NCI-H82 (cell line): ENCODE measurements around the gene LIMK2.
"Not testable (repeated sequence)": the region's sequence is repeated elsewhere in the genome, so short reads cannot be mapped to it uniquely, and the experiment has no call there.

Source experiments
- DNase-seq: peaks from one replicate; lab custom pipeline; 2025; lab: John Stamatoyannopoulos, UW

LIMK2 gene

DNA sequence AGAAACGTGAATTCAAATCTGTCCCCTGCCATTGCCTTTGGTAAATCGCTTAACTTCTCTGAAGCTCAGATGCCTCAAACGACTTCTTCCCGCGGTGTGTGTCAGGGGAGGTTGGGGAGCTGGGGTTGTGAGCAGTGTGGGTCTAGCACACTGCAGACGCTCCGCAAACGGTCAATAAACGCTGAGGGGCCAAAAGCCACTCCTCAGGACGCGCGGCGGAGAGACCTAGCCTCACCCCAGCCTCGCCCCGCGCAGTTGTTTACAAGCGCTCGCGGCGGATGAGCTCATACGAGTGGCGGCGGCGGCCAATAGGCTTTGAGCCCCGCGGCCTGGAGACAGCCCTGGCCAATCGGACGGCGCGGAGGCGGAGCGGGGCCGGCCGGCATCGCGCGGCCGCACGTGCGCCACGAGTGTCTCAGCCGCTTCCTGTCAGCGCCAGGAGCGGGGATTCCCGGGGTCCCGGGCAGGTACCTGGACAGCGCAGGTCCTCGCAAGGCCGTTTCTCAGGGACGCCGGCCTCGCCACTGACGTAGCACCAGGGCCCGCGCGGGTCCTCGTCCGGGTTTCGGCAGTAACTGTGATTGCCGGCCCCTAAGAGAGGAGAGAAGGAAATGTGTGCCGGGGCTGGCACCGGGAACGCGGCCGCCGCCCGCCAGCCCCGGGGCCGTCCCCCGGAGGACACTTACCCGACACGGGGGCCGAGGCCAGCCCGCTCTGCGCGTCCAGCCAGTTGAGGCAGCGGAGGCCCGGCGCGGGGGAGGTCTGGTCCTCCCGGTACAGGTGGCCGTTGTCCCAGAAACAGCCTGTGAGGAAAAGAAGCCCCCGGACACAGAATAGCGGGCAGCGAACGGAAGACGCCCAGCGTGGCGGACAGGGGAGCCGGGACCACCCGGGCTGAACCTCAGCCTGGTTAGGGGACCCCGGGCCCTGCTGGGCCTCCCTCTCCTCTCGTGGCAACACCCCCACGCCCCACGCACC lies 78.7 kb downstream of the LIMK2 start:
- peak; percentile 94 for DNase-seq

DNA sequence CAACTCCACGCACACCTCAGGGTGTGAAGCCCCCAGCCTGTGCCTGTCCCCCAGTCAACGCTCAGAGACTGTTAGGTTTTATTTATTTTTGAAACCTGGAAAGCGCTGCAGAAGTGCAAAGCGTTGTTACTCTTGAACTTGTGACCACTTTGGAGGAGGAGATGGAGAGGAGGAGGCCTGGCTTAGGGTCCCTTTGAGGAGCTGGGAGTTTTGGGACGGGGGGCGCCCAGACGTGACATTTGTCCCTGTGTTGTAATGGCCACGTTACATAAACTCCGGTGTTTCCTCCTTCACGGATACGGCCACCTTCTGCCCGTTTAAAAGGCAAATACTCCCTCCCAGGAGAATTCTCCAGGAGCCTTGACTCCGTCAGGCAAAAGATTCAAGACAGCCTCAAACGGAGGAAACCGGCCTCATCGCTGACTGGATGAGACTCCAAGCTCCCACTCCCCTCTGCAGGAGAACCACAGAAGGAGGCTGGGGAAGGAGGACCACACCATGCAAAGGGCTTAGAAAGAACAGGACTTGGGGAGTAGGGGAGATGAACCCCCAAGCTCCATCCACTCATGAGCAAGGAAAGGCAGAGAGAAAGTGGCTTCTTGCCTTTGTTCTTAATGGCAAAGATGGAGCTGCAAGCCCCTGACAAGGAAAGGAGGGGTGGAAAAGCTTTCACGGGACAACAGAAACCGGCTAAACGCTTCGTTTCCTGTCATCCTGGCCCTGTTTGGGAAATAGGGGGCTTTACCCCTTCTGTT lies 79.6 kb downstream of the LIMK2 start:
- DNase-seq, result peak; percentile 36

DNA sequence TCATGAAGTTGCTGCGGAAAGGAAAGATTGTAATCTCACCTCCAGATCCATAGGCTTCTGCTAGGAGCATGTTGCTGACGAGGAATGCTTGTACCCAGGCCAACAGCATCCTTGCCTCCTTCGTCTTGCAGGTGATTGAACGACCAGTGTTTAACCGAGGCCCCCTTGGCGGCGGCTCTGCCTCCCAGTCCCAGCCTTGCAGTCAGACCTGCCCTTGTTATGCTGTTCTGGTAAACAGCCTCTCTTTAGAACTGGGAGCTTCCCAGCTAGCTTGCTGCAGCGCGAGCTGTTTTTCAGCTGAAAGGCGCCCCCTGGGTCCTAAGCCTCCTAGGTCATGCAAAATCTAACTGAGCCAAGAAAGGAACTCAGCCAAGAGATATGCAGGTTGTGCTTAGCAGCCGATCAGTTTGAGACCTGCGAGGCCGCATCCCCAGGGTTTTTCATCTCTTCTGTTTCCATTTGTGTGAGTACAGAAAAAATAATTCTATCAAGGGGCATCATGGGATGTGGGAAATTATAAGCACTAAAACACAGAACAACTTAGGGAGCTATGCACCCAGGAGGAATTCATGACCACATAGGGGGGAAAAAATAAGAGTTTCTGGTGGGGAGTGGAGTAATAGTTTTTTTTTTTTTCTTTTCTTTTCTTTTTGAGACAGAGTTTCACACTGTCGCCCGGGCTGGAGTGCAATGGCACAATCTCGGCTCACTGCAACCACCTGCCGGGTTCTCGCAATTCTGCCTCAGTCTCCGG lies 80.3 kb downstream of the LIMK2 start, which contains the start of gene PIK3IP1:
TSS of gene PIK3IP1 (minus strand) at position 253 of the 754 bp plus-strand sequence. CDS start at position 109, 144 bp downstream.
- peak; percentile 89 for DNase-seq

DNA sequence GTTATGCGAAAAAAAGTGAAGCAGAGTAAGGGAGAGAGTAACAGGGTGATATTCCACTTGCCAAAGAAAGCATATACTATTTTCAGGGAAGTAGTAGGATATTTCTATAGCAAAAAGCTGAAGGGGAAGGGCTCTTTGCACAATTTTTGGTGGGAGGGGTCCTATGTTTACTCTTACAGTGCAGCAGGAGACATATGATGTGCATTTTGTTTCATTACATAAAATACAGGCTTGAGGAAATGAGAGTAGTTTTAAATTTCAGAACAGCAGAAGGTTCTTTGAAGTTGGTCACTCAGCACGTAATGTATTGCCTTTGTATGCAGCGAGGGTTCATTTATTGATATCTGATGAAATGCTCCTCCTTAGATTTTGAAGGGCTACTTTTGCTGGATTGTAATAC lies 83.3 kb downstream of the LIMK2 start:
- no peak for DNase-seq

DNA sequence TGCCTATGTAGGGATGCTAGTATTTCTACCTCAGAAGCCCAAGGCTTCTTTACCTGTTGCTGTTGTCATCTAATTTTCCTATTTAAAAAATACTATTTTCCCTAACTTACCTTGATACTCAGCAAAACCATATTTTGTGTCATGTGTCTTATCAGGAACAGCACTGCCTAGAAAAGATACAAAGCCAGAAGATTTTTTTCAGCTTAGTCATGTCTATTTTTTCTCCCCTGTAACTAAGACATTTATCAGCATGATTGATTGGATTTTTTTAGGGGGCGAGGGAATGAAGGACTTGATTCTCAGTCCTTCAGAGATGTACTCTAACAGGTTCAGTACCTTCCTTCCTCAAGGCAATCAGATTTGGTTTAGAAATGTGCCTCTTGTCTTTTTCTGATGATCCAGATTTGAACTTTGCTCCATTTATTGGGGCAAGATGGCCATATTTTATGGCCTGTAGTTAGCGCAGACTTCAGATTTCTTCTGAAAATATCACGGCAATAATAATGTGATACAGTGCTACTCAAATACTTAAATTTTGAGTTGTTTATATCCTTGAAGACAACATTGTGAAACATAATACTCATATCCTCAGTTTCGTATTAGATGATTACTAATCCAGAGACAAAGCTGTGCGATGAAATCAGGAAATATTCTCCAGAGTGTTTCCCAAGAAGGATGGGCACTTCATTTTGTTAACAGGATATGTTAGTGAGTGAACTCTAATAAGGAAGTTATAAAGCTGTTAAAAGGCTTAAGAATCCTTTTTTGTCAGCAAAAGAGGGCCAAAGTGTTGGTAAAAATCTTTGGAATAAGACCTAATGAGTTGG lies 83.9 kb downstream of the LIMK2 start:
- no peak for DNase-seq

DNA sequence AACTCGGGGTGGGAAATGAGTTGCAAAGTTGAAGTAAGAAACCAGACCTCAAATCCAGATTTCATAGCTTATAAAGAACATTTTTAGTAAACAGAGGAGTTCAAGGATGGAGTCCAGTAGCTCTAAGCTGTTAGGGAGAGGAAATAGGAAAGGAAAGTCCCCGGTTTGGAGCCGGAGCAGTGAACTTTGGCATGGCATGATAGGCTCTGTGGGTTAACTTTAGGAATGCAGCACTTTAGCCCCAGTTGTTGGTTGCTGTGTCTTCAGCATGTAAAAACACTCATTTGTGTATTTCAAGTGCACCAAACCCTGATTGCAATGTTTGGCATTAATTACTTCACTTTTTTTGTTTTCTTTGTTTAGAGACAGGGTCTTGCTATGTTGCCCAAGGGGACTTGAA lies 88.8 kb downstream of the LIMK2 start:
- DNase-seq, result no peak

DNA sequence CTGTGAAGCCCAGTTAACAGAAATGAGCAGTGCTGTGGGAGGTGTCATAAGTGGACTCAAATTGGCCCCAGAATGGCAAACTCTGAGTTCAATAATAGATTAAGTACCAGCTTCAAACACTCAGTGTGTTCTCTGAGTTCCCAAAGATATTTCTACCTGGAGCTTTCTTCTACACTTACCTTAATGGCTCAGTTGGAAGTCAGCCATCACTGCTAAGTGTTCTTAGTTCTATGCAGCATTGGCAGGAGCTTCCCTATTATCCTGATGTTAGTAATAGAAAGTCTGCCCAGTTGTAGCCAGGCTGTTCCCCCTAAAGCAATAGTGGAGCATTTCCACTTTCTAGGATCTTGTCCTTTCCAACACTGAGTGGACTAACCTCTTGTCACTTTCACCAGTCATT lies 89.9 kb downstream of the LIMK2 start:
- no peak for DNase-seq

DNA sequence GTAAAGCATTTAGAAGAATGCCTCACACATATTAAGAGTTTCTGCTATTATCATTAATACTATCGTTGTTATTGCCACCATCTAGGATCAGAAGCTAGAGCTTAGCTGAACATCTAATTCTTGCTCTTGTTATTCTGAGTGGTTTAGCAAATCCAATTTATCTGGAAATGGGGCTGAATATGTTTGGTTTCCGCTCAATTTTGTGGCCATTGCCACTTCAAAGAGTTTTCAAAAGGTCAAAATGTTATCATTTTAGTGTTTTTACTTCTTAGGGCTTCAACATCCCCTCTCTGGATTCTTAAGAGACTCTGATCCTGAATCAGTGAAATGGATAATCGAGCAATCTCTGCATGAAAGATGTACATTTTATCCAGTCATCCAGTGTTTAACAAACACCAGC lies 90.4 kb downstream of the LIMK2 start:
- DNase-seq, result no peak

DNA sequence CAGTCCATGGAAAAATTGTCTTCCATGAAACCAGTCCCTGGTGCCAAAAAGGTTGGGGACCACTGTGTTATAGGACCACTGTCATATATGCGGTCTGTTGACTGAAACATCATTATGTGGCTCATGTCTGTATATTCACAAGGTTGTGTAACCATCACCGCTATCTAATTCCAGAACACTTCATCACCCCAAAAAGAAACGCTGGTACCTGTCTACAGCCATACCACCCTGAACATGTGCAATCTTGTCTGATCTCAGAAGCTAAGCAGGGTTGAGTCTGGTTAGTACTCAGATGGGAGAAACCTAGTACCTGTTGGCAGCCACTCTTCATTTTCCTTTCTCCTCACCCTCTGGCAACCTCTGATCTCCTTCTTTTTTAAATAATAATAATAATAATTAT lies 93.1 kb downstream of the LIMK2 start:
- no peak for DNase-seq

DNA sequence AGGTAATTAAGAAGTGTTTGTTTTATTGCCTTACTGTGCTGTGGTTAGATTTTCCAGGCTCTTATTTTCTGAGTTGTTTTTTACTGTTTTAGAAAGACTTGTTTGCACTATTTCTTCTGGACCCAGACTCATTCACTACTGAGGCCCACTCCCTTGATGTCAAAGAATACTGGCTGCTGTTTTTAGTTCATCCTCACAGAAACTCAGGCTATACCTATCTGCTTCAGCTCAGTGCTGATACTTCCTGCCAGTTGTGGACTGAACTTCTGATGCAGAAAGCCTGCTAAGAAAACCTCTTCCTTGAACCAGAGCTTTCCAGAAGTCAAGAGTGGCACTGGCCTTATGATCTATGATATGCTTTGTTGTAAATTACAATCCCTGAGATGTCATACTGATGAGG lies 96.1 kb downstream of the LIMK2 start:
- DNase-seq, result no peak

DNA sequence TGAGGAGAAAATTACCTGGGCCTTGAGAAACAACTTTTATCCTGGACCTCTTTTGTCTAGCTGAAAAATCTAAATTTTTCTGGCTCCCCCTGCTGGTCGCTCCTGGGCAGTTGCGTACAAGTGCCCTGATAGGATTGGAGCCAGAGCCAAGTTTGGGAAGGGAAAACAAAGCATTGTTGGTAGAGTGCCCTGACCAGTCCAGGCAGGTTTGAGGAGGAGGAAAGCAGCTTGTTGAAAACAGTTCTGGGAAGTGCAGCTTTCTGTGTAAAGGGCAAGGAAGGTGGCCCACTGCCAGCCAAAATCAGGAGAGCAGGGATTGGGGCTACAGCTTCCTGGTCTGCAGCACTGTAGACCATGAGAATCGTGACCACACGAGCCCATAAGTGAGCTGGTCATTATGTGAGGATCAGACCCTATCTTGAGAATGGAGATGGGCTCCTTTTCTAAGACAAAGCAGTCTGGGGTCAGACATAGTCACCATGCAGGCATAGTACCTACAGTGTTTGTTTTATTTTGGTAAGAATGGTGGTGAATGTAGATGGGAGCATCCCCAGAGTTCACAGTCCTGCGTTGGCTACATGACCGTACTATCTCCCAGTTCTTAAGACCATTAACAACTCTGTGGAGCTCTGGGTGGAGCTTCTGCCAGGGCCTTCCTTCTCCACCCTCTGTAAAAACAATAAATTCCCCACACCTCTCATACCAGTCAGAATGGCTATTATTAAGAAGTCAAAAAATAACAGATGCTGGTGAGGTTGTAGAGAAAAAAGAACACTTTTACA lies 101.5 kb downstream of the LIMK2 start:
- DNase-seq, result peak; percentile 46

DNA sequence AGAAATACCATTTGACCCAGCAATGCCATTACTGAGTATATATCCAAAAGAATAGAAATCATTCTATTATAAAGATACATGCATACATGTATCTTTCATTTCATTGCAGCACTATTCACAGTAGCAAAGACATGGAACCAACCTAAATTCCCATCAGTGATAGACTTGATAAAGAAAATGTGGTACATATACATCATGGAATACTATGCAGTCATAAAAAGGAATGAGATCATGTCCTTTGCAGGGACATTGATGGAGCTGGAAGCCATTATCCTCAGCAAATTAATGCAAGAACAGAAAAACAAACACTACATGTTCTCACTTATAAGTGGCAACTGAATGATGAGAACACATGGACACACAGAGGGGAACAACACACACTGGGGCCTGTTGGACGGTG lies 102.1 kb downstream of the LIMK2 start:
- DNase-seq, result not testable (repeated sequence)

DNA sequence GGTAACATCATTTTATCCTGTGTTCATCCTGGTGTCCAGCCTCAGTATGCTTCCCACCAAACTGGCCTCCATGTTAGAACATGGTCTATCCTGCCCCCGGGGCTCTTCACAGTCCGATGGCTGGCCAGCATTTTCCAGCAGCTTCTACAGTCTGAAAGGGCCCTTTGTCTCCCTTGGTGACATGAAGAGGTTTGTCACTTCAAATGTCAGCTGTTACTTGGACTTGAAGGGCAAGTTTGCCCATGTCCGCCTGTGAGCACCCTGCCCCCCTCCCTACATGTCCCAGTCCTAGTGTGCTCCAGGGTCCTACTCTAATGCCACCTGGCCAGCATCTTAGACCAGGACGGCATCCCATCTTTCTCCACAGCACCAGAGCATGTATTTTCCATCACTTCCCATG lies 109.3 kb downstream of the LIMK2 start:
- DNase-seq, result no peak

DNA sequence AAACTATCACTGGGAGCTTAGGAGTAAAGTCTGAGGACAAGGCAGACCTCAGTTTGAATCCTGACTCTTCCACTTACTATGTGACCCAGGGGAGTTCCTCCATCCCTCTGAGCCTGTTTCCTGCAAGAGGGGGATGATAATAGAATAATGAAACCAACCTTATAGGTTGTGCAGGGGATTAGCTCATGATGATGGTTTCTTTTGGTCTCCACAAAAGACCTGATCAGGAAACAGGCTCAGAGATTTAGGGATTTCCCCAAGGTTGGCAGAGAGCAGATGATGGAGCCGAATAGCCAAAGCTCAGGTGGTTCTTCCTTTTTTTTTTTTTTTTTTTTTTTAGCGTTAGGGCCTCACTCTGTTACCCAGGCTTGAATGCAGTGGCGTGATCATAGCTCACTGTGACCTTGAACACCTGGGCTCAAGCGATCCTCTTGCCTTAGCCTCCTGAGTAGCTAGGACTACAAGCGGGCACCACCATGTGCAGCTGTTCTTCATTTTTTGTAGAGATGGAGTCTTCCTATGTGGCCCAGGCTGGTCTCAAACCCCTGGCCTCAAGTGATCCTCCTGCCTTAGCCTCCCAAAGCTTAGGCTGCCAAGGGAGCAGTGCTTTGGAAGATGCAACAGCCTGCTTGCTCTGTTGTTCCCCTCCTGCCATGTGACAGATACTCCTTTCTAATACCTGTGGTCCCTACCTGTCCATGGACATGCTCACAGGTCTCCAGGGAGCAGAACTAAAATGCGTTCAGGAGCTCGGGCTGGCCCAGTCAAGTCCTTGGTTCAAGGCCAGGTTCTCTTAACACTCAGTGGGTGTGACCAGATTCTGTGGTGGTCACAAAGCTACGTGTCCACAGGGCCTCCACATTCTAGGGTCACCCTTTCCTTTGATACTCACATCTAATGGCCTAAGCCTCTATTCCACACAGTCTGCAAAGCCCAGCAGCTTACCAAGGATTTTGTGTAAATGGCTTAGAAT lies 111.8 kb downstream of the LIMK2 start:
- no peak for DNase-seq

DNA sequence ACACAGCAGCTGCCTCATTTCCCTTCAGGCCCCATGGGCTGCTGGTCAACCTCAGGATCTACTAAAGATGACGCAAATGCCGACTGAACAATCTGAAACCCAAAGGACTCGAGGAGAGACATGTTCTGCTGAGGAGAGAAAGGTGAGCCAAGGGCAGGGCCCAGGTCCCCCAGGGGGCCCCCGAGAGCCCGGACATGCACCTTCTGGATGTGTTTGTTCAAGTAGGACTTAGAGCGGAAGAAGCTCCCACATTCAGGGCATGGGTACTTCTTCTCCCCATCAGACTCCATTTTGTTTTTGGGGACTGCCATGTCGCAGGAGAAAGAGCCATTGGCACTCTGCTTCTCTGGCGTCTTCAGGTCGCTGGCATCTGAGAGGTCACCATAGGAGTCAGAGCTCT lies 114.8 kb downstream of the LIMK2 start:
- DNase-seq, result no peak

DNA sequence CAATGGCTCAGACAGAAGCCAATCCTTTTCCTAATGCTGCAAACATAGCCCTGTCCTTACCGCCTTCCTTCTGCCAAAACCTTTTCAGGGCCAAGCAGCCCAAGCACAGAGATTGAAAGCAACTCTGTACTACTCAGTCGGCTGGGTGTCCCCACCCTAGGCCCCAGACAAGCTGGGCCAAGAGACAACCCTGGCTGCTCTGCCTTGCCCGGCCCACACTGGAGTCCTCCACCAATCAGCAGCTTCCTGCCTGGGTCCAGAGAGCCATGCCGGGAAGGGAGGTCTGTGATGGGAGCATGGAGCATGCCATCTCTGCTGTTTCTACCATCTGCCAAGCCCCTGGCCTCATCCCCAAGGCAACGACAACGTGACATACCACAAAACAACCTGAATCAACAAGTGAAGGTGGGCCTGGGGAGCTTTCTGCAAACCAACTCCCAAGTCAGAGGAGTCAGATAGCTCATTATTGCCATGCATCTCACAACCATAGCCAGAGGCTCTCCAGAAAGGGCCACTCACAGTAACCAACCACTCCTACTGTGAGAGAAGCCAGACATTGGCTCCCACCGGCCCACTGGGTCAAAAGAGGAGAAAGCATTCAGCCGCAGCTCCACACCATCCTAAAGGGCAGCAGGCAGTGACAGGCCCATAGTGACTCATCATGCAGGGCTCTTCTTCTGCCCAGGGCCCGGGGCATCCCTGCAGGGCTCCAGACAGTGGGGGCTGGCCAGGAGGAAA lies 115.9 kb downstream of the LIMK2 start:
- no peak for DNase-seq

DNA sequence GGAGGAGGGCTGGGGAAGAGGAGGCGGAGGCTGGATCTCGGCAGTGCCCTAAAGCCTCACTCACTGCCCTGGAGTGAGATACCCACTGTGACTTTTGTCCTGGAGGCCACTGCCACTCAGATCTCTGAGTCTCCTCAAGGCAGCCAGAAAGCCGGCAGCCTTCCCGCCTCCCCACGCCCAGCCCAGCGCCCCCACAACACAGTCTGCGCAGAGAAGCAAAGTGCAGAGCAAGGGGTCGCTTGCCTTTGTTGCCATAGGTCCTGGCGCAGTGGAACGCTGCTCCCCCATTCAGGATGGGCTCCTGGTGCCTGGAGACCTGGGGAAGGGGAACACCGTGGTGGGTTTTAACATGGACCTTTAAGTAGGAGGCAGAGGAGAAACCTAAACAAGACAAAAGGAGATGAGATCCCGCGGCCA lies 116.5 kb downstream of the LIMK2 start:
- no peak for DNase-seq

DNA sequence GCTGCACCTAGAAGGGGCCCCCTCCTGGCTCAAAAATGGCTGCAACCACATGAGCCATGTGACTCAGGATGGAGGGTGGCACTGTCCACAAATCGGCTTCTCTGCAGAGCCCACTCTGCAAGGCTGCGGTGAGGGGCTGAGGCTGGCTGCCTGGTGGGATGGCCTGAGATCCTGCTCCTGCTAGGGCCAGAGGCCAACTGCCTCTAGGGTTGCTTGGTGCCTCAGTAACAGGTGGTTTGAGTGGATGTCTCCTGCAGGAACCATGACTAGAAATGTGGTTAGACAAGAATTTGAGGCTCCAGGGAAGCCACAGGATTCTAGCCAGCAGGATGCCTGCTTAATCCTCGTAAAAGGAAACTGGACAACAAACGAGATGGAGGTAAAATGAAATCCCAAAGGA lies 116.9 kb downstream of the LIMK2 start:
- DNase-seq, result no peak
